Lower leg skin (tissue), 4 donors: ENCODE results near the gene SLX4IP. TPM values are rescaled to one million over a fixed set of nuclear protein-coding genes. Genes with fewer than 3 reads are reported as not detected.

Source experiments
- DNase-seq, 2 donors: peaks; one replicate each; pipeline ENCODE4 v3.0.0-alpha.2; 2019; ENCODE audit warnings: low spot score in 2 of 2
- H3K4me3 ChIP-seq: fragments of 200-600 bp; sonication (generic); 2 replicates; pipeline ENCODE4 v1.5.1; 2017; ENCODE audit warnings: mild to moderate bottlenecking, low read depth; ENCODE audit not compliant: poor library complexity, severe bottlenecking
- POLR2A ChIP-seq, 2 donors: fragments of 450-650 bp; IDR thresholded peaks; one replicate each; pipeline ENCODE4 v1.6.1; 2016 to 2017; ENCODE audit warnings: antibody characterized with exemption in 2 of 2, mild to moderate bottlenecking in 1 of 2, moderate library complexity in 1 of 2
- WGBS, 2 donors: methylation state at CpG; one replicate each; pipeline ENCODE4 v1.1.5; 2018; 5-methylcytosine and 5-hydroxymethylcytosine counted together
- intact Hi-C: fragments of 100-400 bp; cut with DNase I; formaldehyde crosslinking; loops from one replicate; pipeline ENCODE4 v1.15.0; 2023; ENCODE audit warnings: low total_unique reads
- total RNA-seq, 4 donors: library from RNA; depleted of rRNA; stranded (reverse); fragments of >200 nt; gene quantifications; one replicate each; pipeline ENCODE4 v1.1.0, GENCODE V29; 2016
- TF ChIP-seq, protein P1 (sequence below), 3 donors: fragments of 450-650 bp; IDR thresholded peaks; one replicate each; pipeline ENCODE4 v1.5.1; 2016; ENCODE audit warnings: antibody characterized with exemption in 3 of 3, mild to moderate bottlenecking in 3 of 3, moderate library complexity in 2 of 3

Gene SLX4IP
- total RNA-seq, 4 donors from 2014 or later = 3.0 to 4.0 (median 3.7) TPM

DNA sequence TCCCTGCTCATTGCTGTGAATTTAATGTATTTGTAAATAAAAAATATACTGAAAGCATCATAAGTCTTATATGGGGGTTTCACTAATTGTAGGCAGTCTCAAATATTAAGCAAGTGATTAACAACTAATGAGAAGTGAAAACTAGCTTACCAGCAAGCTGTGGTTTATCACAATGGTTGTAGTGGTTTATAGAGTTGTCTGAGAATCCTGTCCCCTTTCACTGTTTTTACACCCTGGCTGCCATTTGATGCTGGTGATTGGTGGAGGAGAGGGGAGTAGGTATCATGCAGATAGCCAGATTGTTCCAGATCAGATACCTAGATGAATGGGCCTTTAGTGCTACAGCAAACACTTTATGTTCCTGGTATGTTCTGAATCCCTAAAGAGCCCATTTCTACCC is 7.1 kb upstream of the SLX4IP start:
- no peak overlapping the region for H3K4me3 ChIP-seq
- TF ChIP-seq, protein P1, sequence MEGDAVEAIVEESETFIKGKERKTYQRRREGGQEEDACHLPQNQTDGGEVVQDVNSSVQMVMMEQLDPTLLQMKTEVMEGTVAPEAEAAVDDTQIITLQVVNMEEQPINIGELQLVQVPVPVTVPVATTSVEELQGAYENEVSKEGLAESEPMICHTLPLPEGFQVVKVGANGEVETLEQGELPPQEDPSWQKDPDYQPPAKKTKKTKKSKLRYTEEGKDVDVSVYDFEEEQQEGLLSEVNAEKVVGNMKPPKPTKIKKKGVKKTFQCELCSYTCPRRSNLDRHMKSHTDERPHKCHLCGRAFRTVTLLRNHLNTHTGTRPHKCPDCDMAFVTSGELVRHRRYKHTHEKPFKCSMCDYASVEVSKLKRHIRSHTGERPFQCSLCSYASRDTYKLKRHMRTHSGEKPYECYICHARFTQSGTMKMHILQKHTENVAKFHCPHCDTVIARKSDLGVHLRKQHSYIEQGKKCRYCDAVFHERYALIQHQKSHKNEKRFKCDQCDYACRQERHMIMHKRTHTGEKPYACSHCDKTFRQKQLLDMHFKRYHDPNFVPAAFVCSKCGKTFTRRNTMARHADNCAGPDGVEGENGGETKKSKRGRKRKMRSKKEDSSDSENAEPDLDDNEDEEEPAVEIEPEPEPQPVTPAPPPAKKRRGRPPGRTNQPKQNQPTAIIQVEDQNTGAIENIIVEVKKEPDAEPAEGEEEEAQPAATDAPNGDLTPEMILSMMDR (IDR thresholded peaks at IDR 0.05) = no peak
- no peak for TF ChIP-seq POLR2A (IDR thresholded peaks at IDR 0.05)
- intact Hi-C loops = loop anchor here (10.0 kb wide), 1 partner anchor 443 kb away; no protein-coding TSS in a partner anchor
- no peak for DNase-seq

DNA sequence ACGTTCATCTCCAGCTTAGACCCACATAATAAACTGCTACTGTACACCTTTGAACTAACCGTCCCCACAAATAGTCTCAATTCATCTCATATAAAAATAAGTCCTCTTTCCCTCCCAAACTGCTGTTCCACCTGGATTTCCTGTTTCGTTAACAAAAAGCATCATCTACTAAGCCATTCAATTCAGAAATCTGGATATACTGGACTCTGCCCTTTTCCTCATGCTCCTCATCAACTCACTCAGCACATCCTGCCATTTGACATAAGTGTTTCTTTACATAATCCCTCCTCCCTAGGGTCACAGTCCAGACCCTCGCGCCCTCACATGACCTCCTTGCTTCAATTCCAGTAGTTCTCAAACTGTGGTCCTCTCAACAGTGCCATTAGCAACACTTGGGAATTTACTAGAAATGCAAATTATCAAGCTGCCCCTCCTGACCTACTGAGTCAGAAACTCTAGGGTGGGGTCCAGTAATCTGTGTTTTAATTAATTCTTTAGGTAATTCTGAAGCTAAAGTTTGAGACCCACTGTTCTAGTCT is 5.6 kb upstream of the SLX4IP start:
- no peak overlapping the region for H3K4me3 ChIP-seq
- WGBS, 2 donors = 88 to 89% methylated on average over 5 of the region's 5 CpGs
- DNase-seq = no peak
- no peak for TF ChIP-seq POLR2A (IDR thresholded peaks at IDR 0.05)
- TF ChIP-seq, protein P1 (IDR thresholded peaks at IDR 0.05) = no peak
- intact Hi-C loops = loop anchor here (10.0 kb wide), 1 partner anchor 445 kb away; no protein-coding TSS in a partner anchor

DNA sequence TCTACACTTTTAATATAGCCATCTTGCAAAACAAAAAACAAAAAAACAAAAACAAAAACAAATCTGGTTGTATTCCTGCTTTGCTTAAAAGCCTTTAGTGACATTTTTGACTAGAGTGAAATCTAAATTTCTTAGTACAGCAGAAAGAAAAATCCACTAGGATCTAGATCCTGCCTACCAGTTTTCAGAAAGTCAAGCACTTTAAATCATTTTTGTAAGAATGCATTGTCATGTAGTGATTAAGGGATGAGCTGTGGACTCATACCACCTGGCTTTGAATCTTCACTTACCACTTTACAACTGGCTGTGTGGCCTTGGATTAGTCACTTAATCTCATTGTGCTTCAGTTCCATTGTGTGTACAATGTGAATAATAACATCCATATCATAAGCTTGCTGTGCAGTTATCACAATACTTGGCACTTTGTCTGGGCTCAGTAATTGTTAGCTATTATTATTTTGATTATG is 5.1 kb upstream of the SLX4IP start:
- intact Hi-C loops = loop anchor here (10.0 kb wide), 1 partner anchor 445 kb away; no protein-coding TSS in a partner anchor
- no peak for TF ChIP-seq POLR2A (IDR thresholded peaks at IDR 0.05)
- TF ChIP-seq, protein P1 (IDR thresholded peaks at IDR 0.05) = no peak
- DNase-seq = no peak
- H3K4me3 ChIP-seq = no peak overlapping the region

DNA sequence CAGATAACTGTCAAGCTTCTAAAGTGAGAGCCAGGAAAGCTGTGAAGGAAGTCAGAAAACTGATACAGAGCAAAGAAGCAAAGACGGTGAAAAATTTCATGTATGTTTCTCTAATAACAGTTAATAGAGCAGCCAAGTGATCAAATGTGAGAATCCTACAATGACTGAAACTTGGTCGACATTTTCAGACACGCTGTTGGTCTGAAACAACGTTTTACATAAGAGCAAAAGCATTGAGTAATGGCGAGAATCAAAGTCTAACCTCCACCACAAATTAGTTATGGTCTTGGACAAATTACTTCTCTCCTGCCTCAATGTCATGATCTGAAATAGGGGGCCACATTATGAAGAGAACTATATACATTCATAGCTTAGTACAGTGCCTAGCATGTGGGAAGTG is 4.4 kb upstream of the SLX4IP start:
- no peak for TF ChIP-seq POLR2A (IDR thresholded peaks at IDR 0.05)
- TF ChIP-seq, protein P1 (IDR thresholded peaks at IDR 0.05) = no peak

DNA sequence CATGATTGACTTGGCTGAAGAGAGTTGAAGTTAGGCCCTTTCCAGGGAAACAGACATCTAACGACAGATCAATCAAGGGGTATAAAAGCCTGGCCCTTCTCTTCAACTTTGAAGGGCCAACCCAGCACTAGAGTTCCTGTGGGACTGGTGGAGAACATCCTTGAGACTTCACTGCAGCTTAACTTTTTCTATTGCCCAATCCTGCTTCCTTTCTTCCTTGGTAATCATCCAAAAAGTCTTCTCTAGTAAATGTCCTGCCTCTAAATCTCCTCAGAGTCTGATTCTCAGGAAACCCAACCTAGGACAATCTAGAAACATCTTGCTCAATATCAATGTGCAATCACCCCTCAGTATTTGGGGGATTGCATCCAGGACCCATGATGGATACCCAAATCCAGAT is 3.0 kb upstream of the SLX4IP start:
- no peak overlapping the region for H3K4me3 ChIP-seq
- intact Hi-C loops = no loop called here
- no peak for TF ChIP-seq POLR2A (IDR thresholded peaks at IDR 0.05)
- TF ChIP-seq, protein P1 (IDR thresholded peaks at IDR 0.05) = no peak
- WGBS, 2 donors = 50 to 84% methylated on average over 1 of the region's 1 CpG
- no peak for DNase-seq

More for the DNA sequence above, 4.4 kb upstream of the SLX4IP start:
- intact Hi-C loops = no loop called here
- DNase-seq = no peak
- WGBS, 2 donors = 86 to 88% methylated on average over 5 of the region's 5 CpGs
- H3K4me3 ChIP-seq = no peak overlapping the region
